GM12874 (cell line): ENCODE data around the gene AFF1.

Source experiments
- CTCF ChIP-seq: IDR thresholded peaks from 2 replicates; pipeline ENCODE4 v1.5.1; 2011; ENCODE audit warnings: low read depth, mild to moderate bottlenecking, control low read depth, low read length, moderate library complexity; ENCODE audit not compliant: insufficient read depth

The AFF1 gene

GRCh38 chr4:87025023-87025613 is 90.3 kb downstream of the AFF1 start:
- no peak for TF ChIP-seq CTCF

GRCh38 chr4:87025614-87026041 is 90.8 kb downstream of the AFF1 start:
- no peak for TF ChIP-seq CTCF

GRCh38 chr4:87026800-87027495 is 92.1 kb downstream of the AFF1 start:
- TF ChIP-seq CTCF: no peak

- no peak for TF ChIP-seq CTCF
These were observed 94.5 kb downstream of the AFF1 start for GRCh38 chr4:87029356-87029755.

GRCh38 chr4:87030124-87030523 is 95.3 kb downstream of the AFF1 start:
- TF ChIP-seq CTCF: no peak

- no peak for TF ChIP-seq CTCF
These were observed 96.1 kb downstream of the AFF1 start for GRCh38 chr4:87030755-87031441.

- TF ChIP-seq CTCF: no peak
These were observed 97.1 kb downstream of the AFF1 start for GRCh38 chr4:87031920-87032319.
